ENCODE measurements around the gene GPRC5D.

GPRC5D gene

GRCh38 chr12:12936983-12937491 lies 14.9 kb downstream of the GPRC5D start:
- no peak for DNase-seq (ENCODE audit: low read depth, low spot score)

- DNase-seq (ENCODE audit: low read depth, low spot score) = no peak
Measured at GRCh38 chr12:12934556-12934955, 17.4 kb downstream of the GPRC5D start.

GRCh38 chr12:12933742-12934141 lies 18.2 kb downstream of the GPRC5D start:
- no peak for DNase-seq (ENCODE audit: low read depth, low spot score)

GRCh38 chr12:12930633-12931219 lies 21.2 kb downstream of the GPRC5D start:
- DNase-seq (ENCODE audit: low read depth, low spot score) = no peak

GRCh38 chr12:12929696-12930095 lies 22.3 kb downstream of the GPRC5D start:
- DNase-seq (ENCODE audit: low read depth, low spot score) = no peak

- no peak for DNase-seq (ENCODE audit: low read depth, low spot score)
Measured at GRCh38 chr12:12927211-12928079, 24.5 kb downstream of the GPRC5D start.

- DNase-seq (ENCODE audit: low read depth, low spot score) = no peak
Measured at GRCh38 chr12:12926571-12927071, 25.3 kb downstream of the GPRC5D start.

GRCh38 chr12:12925388-12925787 lies 26.6 kb downstream of the GPRC5D start:
- no peak for DNase-seq (ENCODE audit: low read depth, low spot score)

GRCh38 chr12:12924169-12924568 lies 27.8 kb downstream of the GPRC5D start:
- no peak for DNase-seq (ENCODE audit: low read depth, low spot score)

- DNase-seq (ENCODE audit: low read depth, low spot score) = no peak
Measured at GRCh38 chr12:12922978-12923377, 29.0 kb downstream of the GPRC5D start.

- DNase-seq (ENCODE audit: low read depth, low spot score) = peak; percentile 56
Measured at GRCh38 chr12:12922191-12922616, 29.8 kb downstream of the GPRC5D start.

- DNase-seq (ENCODE audit: low read depth, low spot score) = no peak
Measured at GRCh38 chr12:12919666-12920435, 32.1 kb downstream of the GPRC5D start.

GRCh38 chr12:12918781-12919389 lies 33.1 kb downstream of the GPRC5D start:
- no peak for DNase-seq (ENCODE audit: low read depth, low spot score)

GRCh38 chr12:12917517-12917916 lies 34.5 kb downstream of the GPRC5D start:
- no peak for DNase-seq (ENCODE audit: low read depth, low spot score)

- DNase-seq (ENCODE audit: low read depth, low spot score) = peak; percentile 55
Measured at GRCh38 chr12:12916135-12916944, 35.6 kb downstream of the GPRC5D start.

- no peak for DNase-seq (ENCODE audit: low read depth, low spot score)
Measured at GRCh38 chr12:12915656-12916055, 36.3 kb downstream of the GPRC5D start.

GRCh38 chr12:12912711-12913110 lies 39.3 kb downstream of the GPRC5D start:
- DNase-seq (ENCODE audit: low read depth, low spot score) = no peak

- no peak for DNase-seq (ENCODE audit: low read depth, low spot score)
Measured at GRCh38 chr12:12909995-12910420, 42.0 kb downstream of the GPRC5D start.

GRCh38 chr12:12909228-12909994 lies 42.6 kb downstream of the GPRC5D start:
- no peak for DNase-seq (ENCODE audit: low read depth, low spot score)

GRCh38 chr12:12908711-12909110 lies 43.3 kb downstream of the GPRC5D start:
- DNase-seq (ENCODE audit: low read depth, low spot score) = no peak
